Stimulated activated CD8-positive, alpha-beta memory T cell treated with anti-CD3 and anti-CD28 coated beads, Interleukin-4, amount 100 ng/mL, for 48 hours (primary cell): ENCODE results near the gene F11R.
A peak's percentile ranks its signal among the peaks of the same experiment; 100 is the strongest.
"Not testable (repeated sequence)": the region's sequence is repeated elsewhere in the genome, so short reads cannot be mapped to it uniquely, and the experiment has no call there.

Source experiments
- DNase-seq: peaks from one replicate; pipeline ENCODE4 v3.0.0-alpha.2; 2020

Gene F11R

GRCh38 chr1:161039546-161039945 lies 18.6 kb upstream of the F11R start:
- no peak for DNase-seq

- DNase-seq, result no peak
Measured at GRCh38 chr1:161039154-161039545, 18.2 kb upstream of the F11R start.

DNA sequence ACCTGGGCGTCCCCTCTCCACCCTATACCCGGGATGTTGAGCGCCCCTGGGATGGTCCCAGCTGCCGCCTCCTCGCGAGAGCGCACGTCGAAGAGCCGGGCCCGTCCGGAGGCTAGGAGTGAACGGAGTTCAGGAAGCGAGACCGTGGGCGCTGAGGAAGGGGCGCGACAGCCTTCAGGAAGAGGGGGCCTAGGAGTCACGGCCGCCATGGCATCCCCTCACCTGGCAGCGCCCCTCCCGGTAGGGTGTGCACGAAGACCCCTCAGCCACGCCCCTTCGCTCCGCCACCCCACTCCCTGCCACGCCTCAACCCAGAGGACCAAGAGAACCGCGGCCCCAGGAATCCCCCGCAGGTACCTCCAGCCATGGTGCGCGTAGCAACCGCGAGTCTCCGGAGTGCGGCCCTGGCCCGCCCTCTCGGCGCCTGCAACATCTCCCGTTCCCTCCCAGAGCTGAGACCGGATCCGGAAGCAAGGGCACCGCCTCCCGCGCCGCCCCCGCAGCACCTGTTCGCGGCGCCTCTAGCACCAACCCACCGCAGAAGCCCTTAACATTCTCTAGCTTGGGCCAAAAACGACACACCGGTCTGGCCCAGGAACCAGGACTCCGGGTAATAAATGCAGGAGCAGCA lies 17.7 kb upstream of the F11R start, which contains the start of gene TSTD1:
Gene TSTD1 (minus strand): TSS at position 442 of the 631 bp plus-strand sequence. CDS start 75 bp downstream, at position 367.
- peak; percentile 88 for DNase-seq

DNA sequence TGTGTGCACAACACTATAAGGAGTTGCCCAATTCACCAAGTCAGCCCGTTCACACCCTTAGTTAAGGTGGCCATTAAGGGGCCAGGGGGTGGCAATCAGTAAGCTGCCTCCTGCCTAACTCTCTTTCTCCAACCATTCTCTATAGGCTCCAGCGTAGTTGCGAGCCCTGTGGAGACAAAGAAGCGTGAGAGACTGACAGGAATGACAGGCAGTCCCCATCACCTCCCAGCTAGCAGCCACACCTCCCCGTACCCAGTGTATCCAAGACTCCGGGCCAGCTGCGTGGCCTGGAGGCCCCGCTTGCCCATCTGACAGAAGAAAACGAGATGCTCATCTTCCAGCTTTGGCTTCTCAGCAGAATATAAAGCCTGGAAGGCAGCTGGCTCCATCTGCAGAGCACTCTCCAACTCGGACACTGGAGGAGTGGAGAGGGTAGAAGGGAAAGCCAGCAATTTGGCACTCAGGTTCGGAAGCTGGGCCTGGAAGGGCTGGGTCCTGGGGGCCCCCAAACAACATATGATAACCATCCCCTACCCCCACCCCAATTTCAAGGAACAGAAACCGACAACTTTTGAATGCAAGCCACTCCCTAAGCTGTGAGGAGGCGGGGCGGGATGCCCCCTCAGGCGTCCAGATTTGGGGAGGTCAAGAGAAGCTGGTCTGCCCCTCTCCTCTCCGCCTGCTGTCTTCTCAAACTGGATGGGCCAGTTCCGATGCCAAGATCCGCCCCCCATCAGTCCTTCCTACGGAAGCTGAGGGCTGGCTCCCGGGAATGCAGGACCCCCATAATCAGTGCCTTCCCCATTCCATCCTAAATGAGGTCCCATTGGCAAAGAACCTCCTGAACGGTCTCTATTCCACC lies 16.9 kb upstream of the F11R start:
- no peak for DNase-seq

DNA sequence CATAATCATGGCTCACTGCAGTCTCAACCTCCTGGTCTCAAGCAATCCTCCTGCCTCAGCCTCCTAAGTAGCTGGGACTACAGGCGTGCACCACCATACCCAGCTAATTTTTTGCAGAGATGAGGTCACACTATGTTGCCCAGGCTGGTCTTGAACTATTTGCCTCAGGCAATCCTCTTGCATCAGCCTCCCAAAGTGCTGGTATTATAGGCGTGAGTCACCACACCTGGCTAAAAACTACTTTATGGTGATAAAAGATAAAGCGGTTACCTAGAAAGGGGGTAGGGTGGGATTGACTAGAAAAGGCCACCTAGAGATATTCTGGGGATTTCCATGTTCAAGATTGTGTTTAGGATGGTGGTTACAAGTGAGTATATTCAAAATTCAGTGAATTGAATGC lies 12.8 kb upstream of the F11R start:
- no peak for DNase-seq

DNA sequence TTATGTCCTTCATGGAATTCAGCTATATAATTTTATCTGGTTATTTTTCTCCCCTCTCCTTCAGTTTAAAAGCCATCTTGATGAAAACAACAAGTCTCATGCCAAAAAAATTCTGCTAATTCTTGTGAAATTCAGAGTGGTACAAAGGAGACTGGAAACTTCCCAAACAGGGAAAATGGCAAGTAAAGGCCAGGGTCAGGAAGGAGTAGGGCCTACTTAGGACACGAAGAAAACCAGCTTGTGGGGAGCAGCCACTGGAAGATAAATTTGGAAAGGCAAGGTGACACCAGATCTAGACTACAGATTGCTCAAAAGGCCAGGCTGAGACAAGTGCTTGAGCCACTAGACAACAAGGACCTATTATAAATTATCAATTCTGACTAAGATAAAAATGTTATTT lies 11.5 kb upstream of the F11R start:
- DNase-seq, result no peak

GRCh38 chr1:161031874-161032273 lies 10.9 kb upstream of the F11R start:
- no peak for DNase-seq

GRCh38 chr1:161029466-161029865 lies 8.5 kb upstream of the F11R start:
- not testable (repeated sequence) for DNase-seq

DNA sequence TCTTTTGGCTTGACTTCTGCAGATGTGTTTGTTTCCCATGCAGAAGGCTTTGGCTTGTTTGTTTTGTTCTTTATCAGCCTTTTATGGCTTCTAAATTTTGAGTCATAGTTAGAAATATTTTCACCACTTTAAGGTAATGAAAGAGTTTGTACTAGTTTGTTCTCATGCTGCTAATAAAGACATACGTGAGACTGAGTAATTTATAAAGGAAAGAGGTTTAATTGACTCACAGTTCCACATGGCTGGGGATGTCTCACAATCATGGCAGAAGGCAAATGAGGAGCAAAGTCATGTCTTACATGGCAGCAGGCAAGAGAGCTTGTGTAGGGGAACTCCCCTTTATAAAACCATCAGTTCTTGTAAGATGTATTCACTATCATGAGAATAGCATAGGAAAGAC lies 6.0 kb upstream of the F11R start:
- DNase-seq, result not testable (repeated sequence)

DNA sequence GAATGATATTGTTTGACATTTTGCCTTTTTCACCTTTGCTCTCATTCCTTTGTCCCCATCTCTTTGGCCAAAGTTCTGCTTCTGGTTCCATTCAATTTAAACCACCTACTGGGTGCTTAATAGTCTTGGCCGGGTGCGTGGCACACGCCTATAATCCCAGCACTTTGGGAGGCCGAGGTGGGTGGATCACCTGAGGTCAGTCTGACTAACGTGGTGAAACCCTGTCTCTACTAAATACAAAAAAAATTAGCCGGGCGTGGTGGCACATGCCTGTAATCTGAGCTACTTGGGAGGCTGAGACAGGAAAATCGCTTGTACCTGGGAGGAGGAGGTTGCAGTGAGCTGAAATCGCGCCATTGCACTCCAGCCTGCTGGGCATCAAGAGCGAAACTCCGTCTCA lies 1.5 kb upstream of the F11R start:
- not testable (repeated sequence) for DNase-seq

DNA sequence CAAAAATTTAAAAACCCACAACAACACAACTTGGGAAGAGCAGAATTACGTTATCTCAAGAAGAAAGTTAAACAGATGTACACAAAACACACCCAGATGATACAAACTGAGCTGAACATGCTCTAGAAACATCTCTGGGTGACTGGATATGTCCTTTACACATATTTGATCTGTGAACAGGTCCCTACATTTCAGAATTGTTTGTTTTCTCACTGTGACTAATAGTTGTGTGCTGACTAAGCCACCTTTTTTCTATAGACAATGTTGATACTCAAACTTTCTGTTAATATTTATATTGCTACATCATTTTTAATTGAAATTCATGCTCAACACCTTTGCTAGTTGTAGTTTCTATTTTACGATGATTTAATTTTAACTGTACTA lies 1.0 kb upstream of the F11R start:
- DNase-seq, result no peak

GRCh38 chr1:161021165-161021969 lies 415 bp upstream of the F11R start:
- peak; percentile 87 for DNase-seq

DNA sequence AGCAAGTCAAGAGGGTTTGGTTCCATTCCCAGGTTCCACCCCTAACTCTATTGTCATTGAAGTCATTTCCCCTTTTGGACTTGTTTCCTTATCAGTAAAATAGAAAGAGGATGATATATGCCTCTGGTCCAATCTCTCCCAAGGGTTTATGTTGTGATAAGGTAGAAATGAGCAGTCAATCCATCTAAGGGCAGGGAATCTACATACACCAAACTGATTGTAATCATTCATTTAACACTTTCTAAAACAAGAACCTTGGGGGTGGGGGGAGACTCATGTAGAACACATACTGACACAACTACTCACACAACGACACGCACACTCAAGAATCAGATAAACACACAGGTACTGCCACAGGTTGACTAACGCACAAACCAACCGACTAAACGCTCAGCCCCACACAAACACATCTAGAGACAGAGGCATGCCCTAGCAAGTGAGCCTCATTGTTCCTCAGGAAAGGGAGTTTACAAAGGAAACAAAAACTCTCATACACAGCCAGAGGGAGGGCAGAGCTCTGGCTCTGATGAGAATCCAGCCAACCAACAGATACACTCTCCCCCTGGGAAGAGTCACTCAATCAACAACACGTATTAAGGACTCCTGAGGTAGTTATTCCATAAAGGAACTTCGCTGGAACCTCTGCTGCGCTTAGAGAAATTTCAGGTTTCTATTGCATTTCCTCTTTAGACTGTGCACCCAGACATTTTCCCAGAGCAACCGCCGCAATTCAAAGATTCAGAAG lies 1.0 kb downstream of the F11R start:
- no peak for DNase-seq

DNA sequence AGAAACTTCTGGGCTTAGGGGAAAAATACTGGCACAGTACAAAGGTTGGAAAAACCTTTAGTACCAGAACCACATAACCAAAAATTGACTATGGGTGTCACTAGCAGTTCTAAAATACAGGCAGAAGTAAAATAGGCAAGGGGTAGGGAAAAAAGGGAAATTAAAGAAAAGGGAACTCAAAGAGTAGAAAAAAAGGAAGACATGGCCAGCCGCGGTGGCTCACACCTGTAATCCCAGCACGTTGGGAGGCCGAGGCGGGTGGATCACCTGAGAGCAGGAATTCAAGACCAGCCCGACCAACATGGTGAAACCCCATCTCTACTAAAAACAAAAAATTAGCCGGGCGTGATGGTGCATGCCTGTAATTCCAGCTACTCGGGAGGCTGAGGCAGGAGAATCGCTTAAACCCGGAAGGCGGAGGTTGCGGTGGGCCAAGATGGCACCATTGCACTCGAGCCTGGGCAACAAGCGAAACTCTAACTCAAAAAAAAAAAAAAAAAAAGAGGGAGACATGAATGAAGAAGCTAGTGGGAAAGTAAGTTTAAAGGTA lies 1.8 kb downstream of the F11R start:
- DNase-seq, result not testable (repeated sequence)

GRCh38 chr1:161018631-161018930 lies 2.4 kb downstream of the F11R start:
- DNase-seq, result no peak

- no peak for DNase-seq
Measured at GRCh38 chr1:161017756-161018630, 3.0 kb downstream of the F11R start.

- DNase-seq, result not testable (repeated sequence)
Measured at GRCh38 chr1:161017181-161017580, 3.8 kb downstream of the F11R start.

DNA sequence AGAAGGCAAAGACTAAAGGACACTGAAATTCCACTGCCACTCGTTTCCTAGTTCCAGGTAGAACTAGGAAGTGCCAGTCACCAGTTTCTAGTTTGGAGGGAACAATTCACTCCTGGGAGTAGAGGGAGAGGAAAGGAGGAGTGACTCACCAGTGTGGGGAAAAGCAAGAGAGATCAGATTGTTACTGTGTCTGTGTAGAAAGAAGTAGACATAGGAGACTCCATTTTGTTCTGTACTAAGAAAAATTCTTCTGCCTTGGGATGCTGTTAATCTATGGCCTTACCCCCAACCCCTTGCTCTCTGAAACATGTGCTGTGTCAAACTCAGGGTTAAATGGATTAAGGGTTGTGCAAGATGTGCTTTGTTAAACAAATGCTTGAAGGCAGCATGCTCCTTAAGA lies 4.3 kb downstream of the F11R start:
- not testable (repeated sequence) for DNase-seq

DNA sequence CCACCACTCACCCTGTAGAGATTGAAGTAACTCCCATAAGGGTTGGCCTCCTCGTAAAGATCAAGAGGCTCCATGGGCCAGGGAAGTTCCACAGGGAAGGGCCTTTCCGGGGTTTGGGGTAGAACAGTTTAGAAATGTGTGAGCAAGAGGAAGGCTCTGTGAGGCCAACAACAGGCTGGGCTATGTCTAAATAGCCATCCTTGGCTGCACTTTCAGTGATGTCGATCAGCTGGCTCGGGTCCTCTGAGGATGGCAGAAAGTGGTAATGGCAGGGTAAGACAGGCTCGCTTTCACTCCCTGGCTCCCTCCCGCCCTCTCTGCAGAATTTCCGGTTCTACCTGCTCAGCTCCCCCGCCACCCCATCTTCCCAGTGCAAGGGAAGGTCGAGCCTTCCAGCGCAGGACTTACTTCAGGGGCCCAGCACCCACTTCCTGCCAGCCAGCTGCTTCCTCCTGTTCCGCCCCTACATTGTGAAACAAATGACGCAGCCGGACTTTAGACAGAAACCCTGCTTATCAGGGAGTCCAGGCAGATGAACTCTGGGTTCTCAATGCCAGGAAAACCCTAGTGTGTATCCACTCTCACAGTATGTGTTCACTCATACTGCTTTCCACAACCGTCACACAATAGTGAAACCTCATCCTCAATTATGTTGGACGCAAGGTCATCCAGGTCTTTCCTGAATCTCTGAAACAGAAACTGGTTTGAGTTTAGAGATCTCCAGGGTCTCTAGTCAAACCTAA lies 7.3 kb downstream of the F11R start:
- peak; percentile 82 for DNase-seq

DNA sequence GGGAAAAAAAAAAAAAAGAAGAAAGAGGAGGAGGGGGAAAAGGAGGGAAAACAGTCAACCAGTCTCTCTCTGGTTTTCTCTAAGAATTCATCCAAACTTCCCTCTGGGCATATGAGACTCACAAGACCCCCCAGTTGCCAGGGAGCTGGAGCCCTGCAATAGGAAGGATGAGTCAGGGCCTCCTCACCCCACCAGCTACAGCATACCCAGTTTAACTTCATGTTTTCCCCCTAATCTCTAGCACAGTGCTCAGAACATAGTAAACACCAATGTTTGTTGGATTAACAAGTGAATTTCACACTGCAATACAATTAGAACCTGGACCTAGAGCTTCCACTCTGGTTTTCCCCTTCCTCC lies 7.8 kb downstream of the F11R start:
- DNase-seq, result no peak

- DNase-seq, result no peak
Measured at GRCh38 chr1:161012420-161012819, 8.5 kb downstream of the F11R start.
